K562 (cell line): ENCODE results near the gene HAO2. TPM values are rescaled to one million over a fixed set of nuclear protein-coding genes. Genes with fewer than 3 reads are reported as not detected.

Experiments used
- ATAC-seq: fragments of 200-7000 bp; cut with Tn5 transposase; 3 replicates; pipeline ENCODE4 v1.9.1; 2020; ENCODE audit warnings: moderate library complexity
- BruUV-seq: library from RNA; stranded (reverse); fragments of 400-500 nt; replicated peaks from 2 replicates; lab custom pipeline; 2021; lab: Mats Ljungman, UMichigan
- CTCF ChIA-PET: fragments of 300-600 bp; formaldehyde crosslinking; extraction: SDS; loops from one replicate; lab custom pipeline; 2021; ENCODE audit warnings: low intra/inter-chr PET ratio; lab: Yijun Ruan, JAX
- POLR2A ChIA-PET: fragments of 300-600, 350-650 bp; sonication (Branson Sonifier 250); formaldehyde crosslinking; extraction: SDS; loops from one replicate; lab custom pipeline; 2021; ENCODE audit warnings: antibody characterized with exemption, inconsistent platforms; lab: Yijun Ruan, JAX
- DNase-seq, 4 experiments: peaks; one replicate each; pipeline versions ENCODE4 v3.0.0 to v3.0.0-alpha.2; 2011 to 2018; ENCODE audit warnings: low spot score in 3 of 4, mixed read lengths in 3 of 4; ENCODE audit errors: extremely low read depth in 1 of 4
- FAIRE-seq: peaks from 2 replicates; lab custom pipeline; 2011; peaks lifted over from hg19 to GRCh38; lab: Jason Lieb, UNC
- H2AFZ ChIP-seq: 2 replicates; pipeline ENCODE4 v1.6.0; 2011; ENCODE audit warnings: low read depth, low read length, control low read depth, inconsistent platforms
- H3K27ac ChIP-seq: fragments of 200-600 bp; 3 replicates; pipeline ENCODE4 v1.8.0; 2011; ENCODE audit warnings: low read depth, mild to moderate bottlenecking, control low read depth, inconsistent platforms, low read length, moderate library complexity, mixed read lengths; ENCODE audit errors: extremely low read depth
- H3K27me3 ChIP-seq, 2 experiments: fragments of 300-600 bp in 1 of 2; 2 replicates in 1 of 2; 3 replicates in 1 of 2; pipeline versions ENCODE4 v1.6.0 to v1.8.0; 2011; ENCODE audit warnings: inconsistent platforms in 2 of 2, low read length in 2 of 2, mild to moderate bottlenecking in 1 of 2, mixed read lengths in 1 of 2, moderate library complexity in 1 of 2; ENCODE audit not compliant: control insufficient read depth in 2 of 2, insufficient read depth in 2 of 2
- H3K36me3 ChIP-seq: fragments of 300-600 bp; 3 replicates; pipeline ENCODE4 v1.8.0; 2011; ENCODE audit warnings: mild to moderate bottlenecking, low read length, inconsistent platforms; ENCODE audit not compliant: control insufficient read depth, insufficient read depth
- H3K4me1 ChIP-seq, 2 experiments: fragments of 200-600 bp in 1 of 2; replicated peaks in 1 of 2; 2 replicates in 1 of 2; 3 replicates in 1 of 2; pipeline versions ENCODE4 v1.5.1 to v1.8.0; 2011; ENCODE audit warnings: inconsistent platforms in 2 of 2, low read length in 2 of 2, mild to moderate bottlenecking in 1 of 2, mixed read lengths in 1 of 2, moderate library complexity in 1 of 2; ENCODE audit not compliant: control insufficient read depth in 2 of 2, insufficient read depth in 2 of 2
- H3K4me2 ChIP-seq: 2 replicates; pipeline ENCODE4 v1.6.1; 2011; ENCODE audit warnings: low read length, control low read depth, inconsistent platforms, mixed read lengths; ENCODE audit not compliant: insufficient read depth
- H3K4me3 ChIP-seq: fragments of 200-600 bp; sonication (generic), shearing (Covaris generic); 2 replicates; pipeline ENCODE4 v1.5.1; 2016; ENCODE audit warnings: control low read depth, inconsistent platforms
- H3K79me2 ChIP-seq: fragments of 200-600 bp; 3 replicates; pipeline ENCODE4 v1.8.0; 2011; ENCODE audit warnings: low read length, inconsistent platforms; ENCODE audit not compliant: control insufficient read depth, insufficient read depth
- H3K9ac ChIP-seq, 2 experiments: 2 replicates each; pipeline versions ENCODE4 v1.6.0 to v1.6.1; 2011; ENCODE audit warnings: low read depth in 2 of 2, low read length in 2 of 2, control low read depth in 1 of 2, inconsistent platforms in 1 of 2, mild to moderate bottlenecking in 1 of 2, mixed read lengths in 1 of 2; ENCODE audit not compliant: insufficient read depth in 1 of 2
- H3K9me1 ChIP-seq: one replicate; pipeline ENCODE4 v1.6.0; 2011; ENCODE audit warnings: inconsistent platforms, mild to moderate bottlenecking, low read length, moderate library complexity; ENCODE audit not compliant: control insufficient read depth, insufficient read depth
- H3K9me3 ChIP-seq: replicated peaks from 2 replicates; pipeline ENCODE4 v1.5.1; 2011; ENCODE audit warnings: low read depth, low read length, inconsistent platforms; ENCODE audit not compliant: control insufficient read depth, insufficient read depth
- H4K20me1 ChIP-seq: replicated peaks from 2 replicates; pipeline ENCODE4 v1.6.1; 2011; ENCODE audit warnings: low read length, inconsistent platforms, mixed read lengths; ENCODE audit not compliant: control insufficient read depth, insufficient read depth
- KLF16 ChIP-seq: IDR thresholded peaks from 2 replicates; pipeline ENCODE4 v1.6.1; 2016; ENCODE audit warnings: antibody characterized with exemption
- ZNF224 ChIP-seq: sonication (generic); formaldehyde crosslinking; IDR thresholded peaks from 2 replicates; pipeline ENCODE4 v1.8.0; 2022; ENCODE audit warnings: mild to moderate bottlenecking, missing genetic modification reagents
- WGBS: fragments of 100-300 bp; shearing (Covaris generic); methylation state at CpG from one replicate; pipeline ENCODE4 v1.1.6; 2016; ENCODE audit warnings: low coverage, mixed read lengths; ENCODE audit not compliant: insufficient coverage; ENCODE audit errors: missing lambda C conversion rate; 5-methylcytosine and 5-hydroxymethylcytosine counted together
- in situ Hi-C: fragments of 300-500 bp; cut with MboI; formaldehyde crosslinking; loops from 4 replicates; pipeline ENCODE4 v1.15.0; 2018; ENCODE audit warnings: inconsistent platforms, mixed read lengths
- intact Hi-C: fragments of 100-400 bp; cut with micrococcal nuclease; formaldehyde crosslinking; loops from 2 replicates; pipeline ENCODE4 v1.14.2; 2022
- polyA plus RNA-seq, 8 experiments: library from polyadenylated mRNA; depleted of rRNA in 4 of 8; stranded (reverse) in 5 of 8; unstranded in 3 of 8; fragments of >200 nt; fragmentation: Nextera tagmentation in 2 of 8; fragmentation: Illumina TruSeq in 1 of 8; extraction: Ambion mirVana in 2 of 8; extraction: Trizol in 1 of 8; gene quantifications; 2 replicates each; pipeline versions ENCODE4 v1.2.1 to v1.2.3, GENCODE V29; 2011 to 2014; ENCODE audit warnings: inconsistent platforms in 1 of 8, missing spikeins in 1 of 8
- total RNA-seq, 7 experiments: library from RNA; depleted of rRNA in 6 of 7; stranded (reverse); fragments of >200 nt in 6 of 7; fragmentation: Illumina TruSeq in 2 of 7; extraction: Trizol in 2 of 7; gene quantifications; 2 replicates each; pipeline versions ENCODE4 v1.2.1 to v1.2.3, GENCODE V29; 2011 to 2021; ENCODE audit warnings: low replicate concordance in 1 of 7

Gene HAO2
- total and polyA plus RNA-seq, 9 of the 15 experiments (the other 6 are each of a cell fraction or from before 2014, with no cell fraction given) = not detected

GRCh38 chr1:119409731-119410130, 41.1 kb downstream of the HAO2 start:
- H3K36me3 ChIP-seq = no peaks in the 10 kb centered on the region
- FAIRE-seq = no peak
- no peak overlapping the region for H3K9ac ChIP-seq
- DNase-seq = no peak
- H3K4me2 ChIP-seq = no peak overlapping the region
- no peak overlapping the region for H2AFZ ChIP-seq
- no peaks in the 10 kb centered on the region for H3K9me1 ChIP-seq
- in situ Hi-C loops = no loop called here
- H4K20me1 ChIP-seq = no peaks in the 10 kb centered on the region
- no peaks in the 10 kb centered on the region for H3K4me1 ChIP-seq
- intact Hi-C loops = no loop called here
- H3K9me3 ChIP-seq = no peaks in the 10 kb centered on the region
- no peak overlapping the region for H3K4me3 ChIP-seq
- no peak for ATAC-seq
- H3K79me2 ChIP-seq = no peaks in the 10 kb centered on the region
- POLR2A ChIA-PET = no interaction called here
- no peak overlapping the region for H3K27ac ChIP-seq
- no peak for TF ChIP-seq KLF16
- no peaks in the 10 kb centered on the region for H3K27me3 ChIP-seq
- no TSS peak for BruUV-seq
- CTCF ChIA-PET = no interaction called here

- H3K4me1 ChIP-seq = no peaks in the 10 kb centered on the region
- H2AFZ ChIP-seq = no peak overlapping the region
- H3K9ac ChIP-seq = no peak overlapping the region
- no peaks in the 10 kb centered on the region for H3K9me1 ChIP-seq
- no peak overlapping the region for H3K4me2 ChIP-seq
- 0% methylated on average over 3 of the region's 3 CpGs for WGBS
- CTCF ChIA-PET = no interaction called here
- DNase-seq (no peak), ATAC-seq (no peak), FAIRE-seq (no peak)
- intact Hi-C loops (no loop called here), in situ Hi-C loops (no loop called here)
- no peaks in the 10 kb centered on the region for H3K9me3 ChIP-seq
- H3K36me3 ChIP-seq = no peaks in the 10 kb centered on the region
- no peaks in the 10 kb centered on the region for H4K20me1 ChIP-seq
- POLR2A ChIA-PET = interaction anchor here (0.6 kb wide), 1 partner anchor 26 kb away, joined by 3 read pairs; no protein-coding TSS in a partner anchor
- no peaks in the 10 kb centered on the region for H3K27me3 ChIP-seq
- no peak for TF ChIP-seq ZNF224 (CRISPR knock-in tag)
- H3K4me3 ChIP-seq = no peak overlapping the region
- H3K27ac ChIP-seq = no peak overlapping the region
- no peaks in the 10 kb centered on the region for H3K79me2 ChIP-seq
- BruUV-seq = no TSS peak
Measured at GRCh38 chr1:119410961-119411360, 42.4 kb downstream of the HAO2 start.
